Transverse colon (tissue), 3 donors: ENCODE measurements around the gene HIVEP2.

ENCODE experiments used
- EP300 ChIP-seq: sonication (generic); formaldehyde crosslinking; IDR thresholded peaks from one replicate; pipeline ENCODE4 v1.6.1; 2017; ENCODE audit warnings: antibody characterized with exemption, low read depth
- POLR2A ChIP-seq: fragments of 450-650 bp; IDR thresholded peaks from one replicate; pipeline ENCODE4 v1.6.1; 2016; ENCODE audit warnings: antibody characterized with exemption, mild to moderate bottlenecking, moderate library complexity
- TF ChIP-seq, protein P1 (sequence below), 5 experiments: fragments of 200-600 bp in 3 of 5; fragments of 450-650 bp in 2 of 5; sonication (generic) in 3 of 5; IDR thresholded peaks; 1 replicate in 2 of 5; 2 replicates in 3 of 5; pipeline ENCODE4 v1.5.1; 2016 to 2017; ENCODE audit warnings: antibody characterized with exemption in 5 of 5, inconsistent platforms in 3 of 5, mild to moderate bottlenecking in 2 of 5, moderate library complexity in 1 of 5

DNA sequence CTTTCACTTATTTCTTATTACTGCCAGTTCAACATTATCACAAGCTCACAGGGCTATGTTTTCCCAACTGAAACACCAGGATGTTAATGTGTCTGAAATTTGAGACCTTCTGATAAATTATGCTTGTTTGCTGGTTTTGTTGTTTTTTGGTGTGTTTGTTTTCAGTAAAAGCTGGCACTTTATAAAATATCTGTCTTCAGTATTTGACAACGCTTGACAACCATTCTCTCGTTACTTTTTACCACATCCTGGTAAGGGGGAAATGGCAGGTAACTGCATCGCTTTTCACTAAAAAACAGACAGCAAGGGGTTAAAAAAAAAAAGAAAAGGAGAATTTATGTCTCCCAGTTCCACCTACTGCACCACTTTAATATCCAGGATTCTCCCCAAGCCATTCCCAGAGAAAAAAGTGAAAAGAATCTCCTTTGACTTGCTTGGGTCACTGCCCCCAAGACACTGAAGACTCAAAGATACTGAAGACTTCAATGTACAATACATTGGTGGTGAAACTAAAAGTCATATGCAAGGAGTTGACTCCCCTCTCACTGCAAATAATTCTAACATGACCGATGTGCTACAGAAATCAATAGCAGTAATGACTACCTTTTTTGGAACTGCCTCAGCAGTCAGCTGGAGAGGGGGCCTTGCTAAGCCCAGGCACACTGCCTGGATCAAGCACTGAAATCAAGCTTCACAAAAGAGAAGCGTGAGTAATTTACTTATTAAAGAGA is 88.9 kb downstream of the HIVEP2 start:
- TF ChIP-seq POLR2A (no peak), EP300 (no peak)
- TF ChIP-seq, protein P1, sequence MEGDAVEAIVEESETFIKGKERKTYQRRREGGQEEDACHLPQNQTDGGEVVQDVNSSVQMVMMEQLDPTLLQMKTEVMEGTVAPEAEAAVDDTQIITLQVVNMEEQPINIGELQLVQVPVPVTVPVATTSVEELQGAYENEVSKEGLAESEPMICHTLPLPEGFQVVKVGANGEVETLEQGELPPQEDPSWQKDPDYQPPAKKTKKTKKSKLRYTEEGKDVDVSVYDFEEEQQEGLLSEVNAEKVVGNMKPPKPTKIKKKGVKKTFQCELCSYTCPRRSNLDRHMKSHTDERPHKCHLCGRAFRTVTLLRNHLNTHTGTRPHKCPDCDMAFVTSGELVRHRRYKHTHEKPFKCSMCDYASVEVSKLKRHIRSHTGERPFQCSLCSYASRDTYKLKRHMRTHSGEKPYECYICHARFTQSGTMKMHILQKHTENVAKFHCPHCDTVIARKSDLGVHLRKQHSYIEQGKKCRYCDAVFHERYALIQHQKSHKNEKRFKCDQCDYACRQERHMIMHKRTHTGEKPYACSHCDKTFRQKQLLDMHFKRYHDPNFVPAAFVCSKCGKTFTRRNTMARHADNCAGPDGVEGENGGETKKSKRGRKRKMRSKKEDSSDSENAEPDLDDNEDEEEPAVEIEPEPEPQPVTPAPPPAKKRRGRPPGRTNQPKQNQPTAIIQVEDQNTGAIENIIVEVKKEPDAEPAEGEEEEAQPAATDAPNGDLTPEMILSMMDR (IDR thresholded peaks at IDR 0.05) = no peak
